HEK293T (cell line): Measurements from ENCODE around the gene KRR1.

Experiments used
- ARNT ChIP-seq: fragments of 450-650 bp; IDR thresholded peaks from 2 replicates; pipeline ENCODE4 v1.6.1; 2017; ENCODE audit warnings: mild to moderate bottlenecking
- SUZ12 ChIP-seq: fragments of 450-650 bp; IDR thresholded peaks from 2 replicates; pipeline ENCODE4 v1.6.1; 2016; ENCODE audit warnings: mild to moderate bottlenecking
- TARDBP ChIP-seq: fragments of 450-650 bp; IDR thresholded peaks from 2 replicates; pipeline ENCODE4 v1.6.1; 2016
- TF ChIP-seq, protein P1 (sequence below): fragments of 450-650 bp; IDR thresholded peaks from 2 replicates; pipeline ENCODE4 v1.6.1; 2016

DNA sequence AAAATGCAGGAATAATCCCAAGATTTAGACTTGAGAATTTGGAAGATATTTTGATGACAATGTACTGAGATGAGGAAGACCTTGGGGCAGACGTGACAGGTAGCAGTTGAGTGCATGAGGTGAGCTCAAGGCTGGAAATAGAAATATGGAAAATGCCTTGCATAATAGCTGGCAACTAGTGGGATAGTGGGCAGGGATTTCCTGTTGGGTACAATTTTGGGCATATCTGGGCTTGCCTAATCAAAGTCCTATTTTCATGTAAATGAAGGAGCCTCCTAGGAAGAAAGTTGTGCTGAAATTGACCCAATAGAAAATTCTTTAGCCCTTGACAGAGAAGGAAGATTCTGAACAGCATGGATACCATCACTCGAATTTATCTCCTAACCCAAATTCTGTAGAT lies 37.3 kb downstream of the KRR1 start:
- no peak for TF ChIP-seq ARNT
- no peak for TF ChIP-seq TARDBP
- TF ChIP-seq, protein P1, sequence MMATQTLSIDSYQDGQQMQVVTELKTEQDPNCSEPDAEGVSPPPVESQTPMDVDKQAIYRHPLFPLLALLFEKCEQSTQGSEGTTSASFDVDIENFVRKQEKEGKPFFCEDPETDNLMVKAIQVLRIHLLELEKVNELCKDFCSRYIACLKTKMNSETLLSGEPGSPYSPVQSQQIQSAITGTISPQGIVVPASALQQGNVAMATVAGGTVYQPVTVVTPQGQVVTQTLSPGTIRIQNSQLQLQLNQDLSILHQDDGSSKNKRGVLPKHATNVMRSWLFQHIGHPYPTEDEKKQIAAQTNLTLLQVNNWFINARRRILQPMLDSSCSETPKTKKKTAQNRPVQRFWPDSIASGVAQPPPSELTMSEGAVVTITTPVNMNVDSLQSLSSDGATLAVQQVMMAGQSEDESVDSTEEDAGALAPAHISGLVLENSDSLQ: no peak
- no peak for TF ChIP-seq SUZ12
